Measurements from ENCODE around the gene CATSPERB.
"Not testable (repeated sequence)": the region's sequence is repeated elsewhere in the genome, so short reads cannot be mapped to it uniquely, and the experiment has no call there.

The CATSPERB gene

GRCh38 chr14:91731986-91732385 is at the start of gene CATSPERB:
TSS of gene CATSPERB (minus strand) at chr14:91732086. CDS start at chr14:91729479, 2,607 bp downstream.
- no peak for DNase-seq (ENCODE audit: low read depth in 2 of 2)

- no peak for DNase-seq (ENCODE audit: low read depth in 2 of 2)
Measured at GRCh38 chr14:91780452-91780851, 48.6 kb upstream of the CATSPERB start.

- DNase-seq (ENCODE audit: low read depth in 2 of 2) = no peak
Measured at GRCh38 chr14:91778217-91778616, 46.3 kb upstream of the CATSPERB start.

- no peak for DNase-seq (ENCODE audit: low read depth in 2 of 2)
Measured at GRCh38 chr14:91774140-91775096, 42.5 kb upstream of the CATSPERB start.

- no peak for DNase-seq (ENCODE audit: low read depth in 2 of 2)
Measured at GRCh38 chr14:91770185-91770584, 38.3 kb upstream of the CATSPERB start.

GRCh38 chr14:91755570-91756295 is 23.8 kb upstream of the CATSPERB start:
- no peak for DNase-seq (ENCODE audit: low read depth in 2 of 2)

GRCh38 chr14:91754819-91755218 is 22.9 kb upstream of the CATSPERB start:
- DNase-seq (ENCODE audit: low read depth in 2 of 2) = no peak

GRCh38 chr14:91754185-91754584 is 22.3 kb upstream of the CATSPERB start:
- no peak for DNase-seq (ENCODE audit: low read depth in 2 of 2)

GRCh38 chr14:91753501-91754128 is 21.7 kb upstream of the CATSPERB start:
- no peak for DNase-seq (ENCODE audit: low read depth in 2 of 2)

- DNase-seq (ENCODE audit: low read depth in 2 of 2) = no peak
Measured at GRCh38 chr14:91752961-91753360, 21.1 kb upstream of the CATSPERB start.

GRCh38 chr14:91751719-91752118 is 19.8 kb upstream of the CATSPERB start:
- DNase-seq (ENCODE audit: low read depth in 2 of 2) = no peak

- DNase-seq (ENCODE audit: low read depth in 2 of 2) = no peak
Measured at GRCh38 chr14:91750634-91751198, 18.8 kb upstream of the CATSPERB start.

- no peak for DNase-seq (ENCODE audit: low read depth in 2 of 2)
Measured at GRCh38 chr14:91749868-91750267, 18.0 kb upstream of the CATSPERB start.

- DNase-seq (ENCODE audit: low read depth in 2 of 2) = no peak
Measured at GRCh38 chr14:91748049-91748448, 16.2 kb upstream of the CATSPERB start.

GRCh38 chr14:91745344-91745743 is 13.5 kb upstream of the CATSPERB start:
- no peak for DNase-seq (ENCODE audit: low read depth in 2 of 2)

- DNase-seq (ENCODE audit: low read depth in 2 of 2) = no peak
Measured at GRCh38 chr14:91744068-91744480, 12.2 kb upstream of the CATSPERB start.

- DNase-seq (ENCODE audit: low read depth in 2 of 2) = no peak
Measured at GRCh38 chr14:91743305-91743653, 11.4 kb upstream of the CATSPERB start.

GRCh38 chr14:91742621-91743304 is 10.9 kb upstream of the CATSPERB start:
- DNase-seq (ENCODE audit: low read depth in 2 of 2) = no peak

- DNase-seq (ENCODE audit: low read depth in 2 of 2) = not testable (repeated sequence)
Measured at GRCh38 chr14:91739867-91740266, 8.0 kb upstream of the CATSPERB start.

GRCh38 chr14:91737619-91738018 is 5.7 kb upstream of the CATSPERB start:
- no peak for DNase-seq (ENCODE audit: low read depth in 2 of 2)

GRCh38 chr14:91732859-91733477 is 1.1 kb upstream of the CATSPERB start:
- DNase-seq (ENCODE audit: low read depth in 2 of 2) = no peak

Measured in stimulated activated CD8-positive, alpha-beta memory T cell treated with anti-CD3 and anti-CD28 coated beads, Interleukin-15, amount 100 ng/mL, for 48 hours (primary cell).